MM.1S (cell line): ENCODE measurements around the gene WFIKKN1.
A peak's percentile ranks its signal among the peaks of the same experiment; 100 is the strongest.

Experiments used
- DNase-seq: peaks from one replicate; pipeline ENCODE4 v3.0.0-alpha.2; 2015
- H2AFZ ChIP-seq: fragments of 300-600 bp; sonication (generic); 2 replicates; pipeline ENCODE4 v1.6.0; 2016; ENCODE audit warnings: antibody characterized with exemption, low read length
- H3F3A ChIP-seq: fragments of 300-600 bp; sonication (generic); 2 replicates; pipeline ENCODE4 v1.6.1; 2016; ENCODE audit warnings: mild to moderate bottlenecking, antibody characterized with exemption, low read length, moderate library complexity, mixed read lengths; ENCODE audit not compliant: insufficient read depth
- H3K27ac ChIP-seq: fragments of 300-600 bp; sonication (generic); 2 replicates; pipeline ENCODE4 v1.5.1; 2016; ENCODE audit warnings: mild to moderate bottlenecking, low read length
- H3K27me3 ChIP-seq: fragments of 300-600 bp; sonication (generic); replicated peaks from 2 replicates; pipeline ENCODE4 v1.6.0; 2016; ENCODE audit warnings: low read length; ENCODE audit not compliant: insufficient read depth
- H3K36me3 ChIP-seq: fragments of 300-600 bp; sonication (generic); replicated peaks from 2 replicates; pipeline ENCODE4 v1.6.1; 2016; ENCODE audit warnings: mild to moderate bottlenecking, low read length, mixed read lengths; ENCODE audit not compliant: insufficient read depth
- H3K4me1 ChIP-seq: fragments of 300-600 bp; sonication (generic); 2 replicates; pipeline ENCODE4 v1.6.1; 2016; ENCODE audit warnings: low read length, mixed read lengths
- H3K4me2 ChIP-seq: fragments of 300-600 bp; sonication (generic); 2 replicates; pipeline ENCODE4 v1.6.0; 2016; ENCODE audit warnings: low read depth, low read length
- H3K4me3 ChIP-seq: fragments of 300-600 bp; sonication (generic); 2 replicates; pipeline ENCODE4 v1.5.1; 2016; ENCODE audit warnings: low read length, mixed read lengths
- H3K79me2 ChIP-seq: fragments of 300-600 bp; sonication (generic); 2 replicates; pipeline ENCODE4 v1.6.1; 2016; ENCODE audit warnings: mixed run types, low read length, mixed read lengths
- H3K9ac ChIP-seq: fragments of 300-600 bp; sonication (generic); 2 replicates; pipeline ENCODE4 v1.6.1; 2016; ENCODE audit warnings: low read length, mixed read lengths
- H3K9me2 ChIP-seq: fragments of 300-600 bp; sonication (generic); replicated peaks from 2 replicates; pipeline ENCODE4 v1.6.1; 2016; ENCODE audit warnings: mild to moderate bottlenecking, low read length, mixed read lengths; ENCODE audit not compliant: insufficient read depth
- H3K9me3 ChIP-seq: fragments of 300-600 bp; sonication (generic); replicated peaks from 2 replicates; pipeline ENCODE4 v1.6.1; 2016; ENCODE audit warnings: mild to moderate bottlenecking, low read length, mixed read lengths; ENCODE audit not compliant: insufficient read depth
- H4K20me1 ChIP-seq: fragments of 300-600 bp; sonication (generic); 2 replicates; pipeline ENCODE4 v1.6.1; 2016; ENCODE audit warnings: mild to moderate bottlenecking, low read length, moderate library complexity, mixed read lengths; ENCODE audit not compliant: insufficient read depth
- EZH2 ChIP-seq: fragments of 300-600 bp; sonication (generic); optimal IDR thresholded peaks from 2 replicates; pipeline ENCODE3; 2017; ENCODE audit warnings: low read depth, mild to moderate bottlenecking, antibody characterized with exemption, low read length, mixed read lengths
- EZH2phosphoT487 ChIP-seq: fragments of 300-600 bp; sonication (generic); IDR thresholded peaks from 2 replicates; pipeline ENCODE4 v1.6.1; 2018; ENCODE audit warnings: antibody characterized with exemption, low read length
- TF ChIP-seq, protein P1 (sequence below): fragments of 300-600 bp; sonication (generic); IDR thresholded peaks from 2 replicates; pipeline ENCODE4 v1.5.1; 2016; ENCODE audit warnings: antibody characterized with exemption, low read length, mixed read lengths

Gene WFIKKN1

DNA sequence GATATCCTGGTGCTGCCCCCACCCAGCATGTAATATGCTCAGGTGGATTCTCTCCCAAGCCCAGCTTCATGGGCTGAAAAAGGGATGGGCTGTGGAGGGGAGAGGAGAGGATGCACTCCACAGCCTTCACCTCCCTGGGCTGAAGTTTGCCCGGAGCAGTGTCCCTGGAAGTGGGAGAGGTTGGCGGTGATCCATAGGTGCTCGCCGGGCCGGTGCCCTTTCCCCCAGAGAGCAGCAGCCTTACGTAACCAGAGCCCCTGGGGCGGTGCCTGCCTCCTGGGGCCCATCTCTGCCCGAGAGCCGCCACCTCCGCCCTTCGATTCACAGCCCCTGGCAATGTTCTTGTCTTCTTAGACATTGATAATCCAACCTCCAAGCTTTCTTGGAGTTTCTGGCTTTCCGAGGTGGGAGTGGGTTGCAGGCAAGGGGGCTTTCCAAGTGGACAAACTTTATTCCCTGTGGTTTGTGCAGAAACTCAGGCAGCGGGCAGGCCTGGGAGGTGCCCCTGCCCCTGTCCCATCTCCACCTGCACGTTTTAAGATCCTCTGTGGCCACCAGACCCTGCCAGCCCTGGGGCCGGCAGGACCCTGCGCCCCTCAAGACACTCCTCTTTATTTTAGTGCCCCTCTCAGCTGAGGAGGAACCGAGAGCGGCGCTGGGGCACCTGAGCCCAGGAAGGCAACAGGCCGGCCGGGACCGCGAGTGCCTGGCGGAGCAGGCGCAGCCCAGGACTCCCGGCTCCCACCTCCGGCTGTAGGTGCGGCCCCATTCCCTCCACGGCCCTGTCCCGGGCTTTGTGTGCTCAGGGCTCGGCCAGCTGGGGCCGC is 15.3 kb downstream of the WFIKKN1 start:
- Histone ChIP-seq H3K4me1 (peaks cover 7% of the 10 kb centered on the region; the same call in 1 of the 2 replicates), H4K20me1 (no peaks in the 10 kb centered on the region), H3K4me3 (no peak overlapping the region), H3K9ac (no peak overlapping the region), H2AFZ (no peak overlapping the region), H3K27me3 (no peaks in the 10 kb centered on the region), H3K27ac (no peak overlapping the region), H3K36me3 (no peaks in the 10 kb centered on the region), H3K79me2 (peaks cover 88% of the 10 kb centered on the region), H3K9me2 (no peaks in the 10 kb centered on the region), H3K9me3 (no peaks in the 10 kb centered on the region), H3F3A (peaks cover 28% of the 10 kb centered on the region), H3K4me2 (no peak overlapping the region)
- DNase-seq, result no peak
- TF ChIP-seq EZH2, result no peak
- TF ChIP-seq EZH2phosphoT487, result no peak
- TF ChIP-seq, protein P1, sequence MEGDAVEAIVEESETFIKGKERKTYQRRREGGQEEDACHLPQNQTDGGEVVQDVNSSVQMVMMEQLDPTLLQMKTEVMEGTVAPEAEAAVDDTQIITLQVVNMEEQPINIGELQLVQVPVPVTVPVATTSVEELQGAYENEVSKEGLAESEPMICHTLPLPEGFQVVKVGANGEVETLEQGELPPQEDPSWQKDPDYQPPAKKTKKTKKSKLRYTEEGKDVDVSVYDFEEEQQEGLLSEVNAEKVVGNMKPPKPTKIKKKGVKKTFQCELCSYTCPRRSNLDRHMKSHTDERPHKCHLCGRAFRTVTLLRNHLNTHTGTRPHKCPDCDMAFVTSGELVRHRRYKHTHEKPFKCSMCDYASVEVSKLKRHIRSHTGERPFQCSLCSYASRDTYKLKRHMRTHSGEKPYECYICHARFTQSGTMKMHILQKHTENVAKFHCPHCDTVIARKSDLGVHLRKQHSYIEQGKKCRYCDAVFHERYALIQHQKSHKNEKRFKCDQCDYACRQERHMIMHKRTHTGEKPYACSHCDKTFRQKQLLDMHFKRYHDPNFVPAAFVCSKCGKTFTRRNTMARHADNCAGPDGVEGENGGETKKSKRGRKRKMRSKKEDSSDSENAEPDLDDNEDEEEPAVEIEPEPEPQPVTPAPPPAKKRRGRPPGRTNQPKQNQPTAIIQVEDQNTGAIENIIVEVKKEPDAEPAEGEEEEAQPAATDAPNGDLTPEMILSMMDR, result no peak

DNA sequence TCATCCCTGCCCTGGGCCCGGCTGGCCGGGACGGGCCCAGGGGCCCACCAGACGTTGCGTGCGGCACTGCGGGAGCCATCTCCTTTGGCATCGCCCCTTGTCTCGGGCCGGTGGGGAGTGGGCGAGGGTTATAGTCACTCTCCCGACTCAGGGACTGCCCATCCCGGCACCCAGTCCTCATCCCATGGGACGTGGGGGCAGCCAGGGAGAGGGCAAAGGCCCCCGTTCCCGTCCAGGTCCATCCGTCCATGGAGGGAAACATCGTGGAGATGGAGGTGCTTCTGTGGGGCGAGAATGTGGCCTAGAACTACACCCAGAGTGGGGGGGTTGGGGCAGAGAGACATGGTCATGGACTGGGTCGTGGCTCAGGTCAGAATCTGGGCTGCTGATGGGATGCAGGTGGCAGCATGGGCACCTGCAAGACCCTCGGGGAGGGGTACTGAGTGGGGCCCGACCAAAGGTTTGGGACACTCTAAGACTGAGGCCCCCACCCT is 15.9 kb downstream of the WFIKKN1 start:
- no peak overlapping the region for H3K27ac ChIP-seq
- H3K9me3 ChIP-seq, result no peaks in the 10 kb centered on the region
- H4K20me1 ChIP-seq, result no peaks in the 10 kb centered on the region
- TF ChIP-seq EZH2 (no peak), EZH2phosphoT487 (no peak)
- TF ChIP-seq, protein P1, result no peak
- no peaks in the 10 kb centered on the region for H3K27me3 ChIP-seq
- H3K4me1 ChIP-seq, result peaks cover 7% of the 10 kb centered on the region; the same call in 1 of the 2 replicates
- DNase-seq, result no peak
- peaks cover 28% of the 10 kb centered on the region for H3F3A ChIP-seq
- H2AFZ ChIP-seq, result no peak overlapping the region
- peaks cover 82% of the 10 kb centered on the region for H3K79me2 ChIP-seq
- no peak overlapping the region for H3K4me3 ChIP-seq
- H3K9ac ChIP-seq, result no peak overlapping the region
- H3K9me2 ChIP-seq, result no peaks in the 10 kb centered on the region
- no peak overlapping the region for H3K4me2 ChIP-seq
- H3K36me3 ChIP-seq, result no peaks in the 10 kb centered on the region

DNA sequence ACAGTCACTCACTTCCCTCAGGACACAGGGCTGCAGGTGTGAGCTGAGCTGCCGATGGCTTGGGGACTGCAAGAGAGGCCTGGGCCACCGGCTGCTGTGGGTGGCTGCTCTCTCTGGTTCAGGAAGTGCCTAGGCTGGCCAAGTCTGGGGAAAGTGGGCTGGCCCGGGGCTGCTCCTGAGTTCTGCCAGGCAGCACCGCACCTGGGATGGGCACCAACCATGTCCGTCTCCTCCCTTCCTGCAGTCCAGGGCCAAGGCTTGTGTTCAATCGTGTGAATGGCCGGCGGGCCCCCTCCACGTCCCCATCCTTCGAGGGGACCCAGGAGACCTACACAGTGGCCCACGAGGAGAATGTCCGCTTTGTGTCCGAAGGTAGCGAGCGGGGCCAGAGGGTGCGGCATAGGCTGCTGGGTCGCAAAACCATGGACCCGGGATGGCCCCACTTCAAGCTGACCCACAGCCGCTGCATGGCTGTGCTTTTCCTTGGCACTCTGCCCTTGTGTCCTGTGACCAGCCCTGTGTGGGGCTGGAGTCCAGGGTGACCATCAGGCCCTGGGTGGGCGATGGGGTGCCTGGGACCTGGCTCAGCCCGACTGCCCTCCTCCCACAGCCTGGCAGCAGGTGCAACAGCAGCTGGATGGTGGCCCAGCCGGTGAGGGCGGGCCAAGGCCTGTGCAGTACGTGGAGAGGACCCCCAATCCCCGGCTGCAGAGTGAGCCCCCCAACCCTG is 16.6 kb downstream of the WFIKKN1 start:
- peak overlapping the region; percentile 99 for H3K4me2 ChIP-seq

More for the DNA sequence above, 16.6 kb downstream of the WFIKKN1 start:
- peaks cover 7% of the 10 kb centered on the region; the same call in 1 of the 2 replicates for H3K4me1 ChIP-seq
- H2AFZ ChIP-seq, result no peak overlapping the region
- H3K27me3 ChIP-seq, result no peaks in the 10 kb centered on the region
- DNase-seq, result no peak
- peak overlapping the region; percentile 97; the same call in 1 of the 2 replicates for H3K9ac ChIP-seq
- no peaks in the 10 kb centered on the region for H3K9me2 ChIP-seq
- H3K36me3 ChIP-seq, result no peaks in the 10 kb centered on the region
- no peak for TF ChIP-seq EZH2phosphoT487
- TF ChIP-seq, protein P1, result no peak
- TF ChIP-seq EZH2, result no peak
- no peaks in the 10 kb centered on the region for H4K20me1 ChIP-seq
- peak overlapping the region; percentile 83; the same call in 1 of the 2 replicates for H3K27ac ChIP-seq
- H3K9me3 ChIP-seq, result no peaks in the 10 kb centered on the region
- peak overlapping the region; percentile 22; the same call in 1 of the 2 replicates for H3K4me3 ChIP-seq
- H3F3A ChIP-seq, result peaks cover 28% of the 10 kb centered on the region
- peaks cover 79% of the 10 kb centered on the region for H3K79me2 ChIP-seq
